Thoracic aorta (tissue), 2 donors: ENCODE data around the gene LSM10. TPM values are rescaled to one million over a fixed set of nuclear protein-coding genes. Genes with fewer than 3 reads are reported as not detected.
A peak's percentile ranks its signal among the peaks of the same experiment; 100 is the strongest.

Source experiments
- ATAC-seq: fragments of 150-250 bp; one replicate; pipeline ENCODE4 v1.8.0; 2017; ENCODE audit warnings: low read depth; ENCODE audit not compliant: insufficient number of reproducible peaks, low FRiP score
- DNase-seq: peaks from one replicate; pipeline ENCODE4 v3.0.0-alpha.2; 2020; ENCODE audit warnings: low spot score
- H3K27ac ChIP-seq, 2 donors: fragments of 200-600 bp; sonication (generic); 1 replicate in 1 of 2; 2 replicates in 1 of 2; pipeline ENCODE4 v1.5.1; 2016; ENCODE audit warnings: mild to moderate bottlenecking in 2 of 2, moderate library complexity in 2 of 2
- H3K27me3 ChIP-seq: fragments of 200-600 bp; sonication (generic); replicated peaks from 2 replicates; pipeline ENCODE4 v1.6.0; 2016; ENCODE audit warnings: mild to moderate bottlenecking; ENCODE audit not compliant: insufficient read depth
- H3K36me3 ChIP-seq: fragments of 200-600 bp; sonication (generic); one replicate; pipeline ENCODE4 v1.5.1; 2016
- H3K4me1 ChIP-seq, 2 donors: fragments of 200-600 bp; sonication (generic); 1 replicate in 1 of 2; 2 replicates in 1 of 2; pipeline versions ENCODE4 v1.5.1 to v1.6.0; 2016; ENCODE audit warnings: low read depth in 2 of 2, mild to moderate bottlenecking in 1 of 2; ENCODE audit not compliant: control insufficient read depth in 1 of 2
- H3K4me3 ChIP-seq: fragments of 200-600 bp; sonication (generic); 2 replicates; pipeline ENCODE4 v1.5.1; 2016; ENCODE audit warnings: mild to moderate bottlenecking
- H3K9me3 ChIP-seq: fragments of 200-600 bp; sonication (generic); 2 replicates; pipeline ENCODE4 v1.5.1; 2016
- CTCF ChIP-seq: fragments of 200-600 bp; sonication (generic); IDR thresholded peaks from one replicate; pipeline ENCODE4 v1.5.1; 2019; ENCODE audit warnings: antibody characterized with exemption
- total RNA-seq, 2 donors: library from RNA; depleted of rRNA; stranded (reverse); fragments of >200 nt; gene quantifications; one replicate each; pipeline versions ENCODE4 v1.1.0 to v1.2.3, GENCODE V29; 2016

Gene LSM10
- total RNA-seq, 2 donors from 2014 or later = 14.4 to 34.4 TPM

- Histone ChIP-seq H3K36me3 (no peaks in the 10 kb centered on the region), H3K4me3 (peak overlapping the region; percentile 67), H3K27ac (peak overlapping the region in 1 of 2 donors; percentile 64)
These were observed 4.1 kb upstream of the LSM10 start for GRCh38 chr1:36401602-36402503.

GRCh38 chr1:36400825-36401601 is 3.3 kb upstream of the LSM10 start:
- Histone ChIP-seq H3K36me3 (no peaks in the 10 kb centered on the region), H3K4me3 (peak overlapping the region; percentile 67), H3K9me3 (no peaks in the 10 kb centered on the region), H3K27me3 (no peaks in the 10 kb centered on the region), H3K27ac (peak overlapping the region; percentile 57 to 64), H3K4me1 (peaks cover 8 to 16% of the 10 kb centered on the region in 2 donors)
- DNase-seq (peak; percentile 46), ATAC-seq (no peak)
- no peak for TF ChIP-seq CTCF

More at GRCh38 chr1:36401602-36402503, 4.1 kb upstream of the LSM10 start:
- H3K9me3 ChIP-seq = no peaks in the 10 kb centered on the region
- ATAC-seq (no peak), DNase-seq (no peak)
- no peaks in the 10 kb centered on the region for H3K27me3 ChIP-seq
- H3K4me1 ChIP-seq = peaks cover under 1 to 8% of the 10 kb centered on the region in 2 donors
- TF ChIP-seq CTCF = no peak

GRCh38 chr1:36400514-36400824 is 2.8 kb upstream of the LSM10 start:
- no peak for TF ChIP-seq CTCF

GRCh38 chr1:36398370-36398977 is 766 bp upstream of the LSM10 start:
- Histone ChIP-seq H3K4me1 (peaks cover 8 to 22% of the 10 kb centered on the region in 2 donors), H3K9me3 (no peaks in the 10 kb centered on the region), H3K36me3 (peaks cover 7% of the 10 kb centered on the region), H3K27me3 (no peaks in the 10 kb centered on the region), H3K27ac (peak overlapping the region in 1 of 2 donors; percentile 84), H3K4me3 (no peak overlapping the region)
- DNase-seq (no peak), ATAC-seq (no peak)
- no peak for TF ChIP-seq CTCF

More at GRCh38 chr1:36400514-36400824, 2.8 kb upstream of the LSM10 start:
- Histone ChIP-seq H3K4me3 (peak overlapping the region; percentile 29), H3K9me3 (no peaks in the 10 kb centered on the region), H3K27me3 (no peaks in the 10 kb centered on the region), H3K27ac (no peak overlapping the region), H3K4me1 (peaks cover 8 to 22% of the 10 kb centered on the region in 2 donors), H3K36me3 (no peaks in the 10 kb centered on the region)
- ATAC-seq = no peak
- no peak for DNase-seq

GRCh38 chr1:36397083-36397377 is 678 bp downstream of the LSM10 start:
- ATAC-seq = no peak
- Histone ChIP-seq H3K36me3 (peaks cover 20% of the 10 kb centered on the region), H3K27me3 (no peaks in the 10 kb centered on the region), H3K9me3 (no peaks in the 10 kb centered on the region), H3K27ac (peak overlapping the region; percentile 84 to 90), H3K4me3 (peak overlapping the region; percentile 87), H3K4me1 (peaks cover 8 to 22% of the 10 kb centered on the region in 2 donors)
- no peak for TF ChIP-seq CTCF
- DNase-seq = no peak
